Hepatocyte (in vitro differentiated cells): ENCODE results near the gene RCAN2. TPM values are rescaled to one million over a fixed set of nuclear protein-coding genes. Genes with fewer than 3 reads are reported as not detected.

Source experiments
- DNase-seq: peaks from one replicate; pipeline ENCODE4 v3.0.0-alpha.2; 2016; ENCODE audit warnings: low spot score
- H2AFZ ChIP-seq: fragments of 200-600 bp; sonication (generic); 2 replicates; pipeline ENCODE4 v1.6.0; 2016; ENCODE audit warnings: antibody characterized with exemption, mild to moderate bottlenecking
- H3K27ac ChIP-seq: fragments of 200-600 bp; sonication (generic); 2 replicates; pipeline ENCODE4 v1.5.1; 2016; ENCODE audit warnings: mild to moderate bottlenecking
- H3K27me3 ChIP-seq: fragments of 200-600 bp; sonication (generic); 2 replicates; pipeline ENCODE4 v1.6.1; 2016
- H3K36me3 ChIP-seq: fragments of 200-600 bp; sonication (generic); replicated peaks from 2 replicates; pipeline ENCODE4 v1.5.1; 2016; ENCODE audit warnings: low read depth; ENCODE audit not compliant: insufficient read depth
- H3K4me1 ChIP-seq: fragments of 200-600 bp; sonication (generic); 2 replicates; pipeline ENCODE4 v1.5.1; 2016; ENCODE audit warnings: mild to moderate bottlenecking, moderate library complexity; ENCODE audit not compliant: insufficient read depth
- H3K4me2 ChIP-seq: fragments of 200-600 bp; sonication (generic); 2 replicates; pipeline ENCODE4 v1.6.0; 2016
- H3K4me3 ChIP-seq: fragments of 200-600 bp; sonication (generic); 2 replicates; pipeline ENCODE4 v1.5.1; 2016; ENCODE audit warnings: mild to moderate bottlenecking
- H3K79me2 ChIP-seq: fragments of 200-600 bp; sonication (generic); 2 replicates; pipeline ENCODE4 v1.6.0; 2017; ENCODE audit warnings: mild to moderate bottlenecking
- H3K9me2 ChIP-seq: fragments of 200-600 bp; sonication (generic); replicated peaks from 2 replicates; pipeline ENCODE4 v1.6.0; 2017; ENCODE audit warnings: mild to moderate bottlenecking; ENCODE audit not compliant: insufficient read depth
- H3K9me3 ChIP-seq: fragments of 200-600 bp; sonication (generic); 2 replicates; pipeline ENCODE4 v1.5.1; 2016; ENCODE audit warnings: low read depth, mild to moderate bottlenecking
- H4K20me1 ChIP-seq: fragments of 200-600 bp; sonication (generic); 2 replicates; pipeline ENCODE4 v1.6.0; 2016; ENCODE audit warnings: mild to moderate bottlenecking; ENCODE audit not compliant: insufficient read depth, poor library complexity, severe bottlenecking
- CTCF ChIP-seq: fragments of 200-600 bp; sonication (generic); IDR thresholded peaks from 2 replicates; pipeline ENCODE4 v1.5.1; 2016; ENCODE audit warnings: antibody characterized with exemption, mild to moderate bottlenecking; ENCODE audit not compliant: poor library complexity
- EZH2 ChIP-seq: fragments of 200-600 bp; sonication (generic); IDR thresholded peaks from 2 replicates; pipeline ENCODE4 v1.6.1; 2016; ENCODE audit warnings: antibody characterized with exemption, mild to moderate bottlenecking, borderline replicate concordance
- EZH2phosphoT487 ChIP-seq: fragments of 200-600 bp; sonication (generic); IDR thresholded peaks from one replicate; pipeline ENCODE4 v1.6.1; 2018; ENCODE audit warnings: antibody characterized with exemption, mild to moderate bottlenecking, low read depth, moderate library complexity; ENCODE audit not compliant: unreplicated experiment, severe bottlenecking
- WGBS: methylation state at CpG from one replicate; pipeline ENCODE4 v1.1.6; 2016; ENCODE audit warnings: low lambda C conversion rate; ENCODE audit errors: missing lambda C conversion rate; 5-methylcytosine and 5-hydroxymethylcytosine counted together
- polyA plus RNA-seq: library from polyadenylated mRNA; unstranded; fragments of >200 nt; fragmentation: Nextera tagmentation; extraction: Ambion mirVana; gene quantifications from 2 replicates; pipeline ENCODE4 v1.2.1, GENCODE V29; 2016
- total RNA-seq: library from RNA; depleted of rRNA; stranded (reverse); fragments of >200 nt; gene quantifications from 2 replicates; pipeline ENCODE4 v1.2.3, GENCODE V29; 2014

RCAN2 gene
- total and polyA plus RNA-seq, 2 experiments from 2014 or later, result 5.0 to 6.6 TPM

GRCh38 chr6:46476301-46476700 lies 14.9 kb downstream of the RCAN2 start:
- no peaks in the 10 kb centered on the region for H3K79me2 ChIP-seq
- H3K4me3 ChIP-seq, result no peak overlapping the region
- H3K27me3 ChIP-seq, result no peaks in the 10 kb centered on the region

GRCh38 chr6:46473881-46474280 lies 17.4 kb downstream of the RCAN2 start:
- no peak for DNase-seq
- Histone ChIP-seq H3K4me3 (no peak overlapping the region), H4K20me1 (no peaks in the 10 kb centered on the region), H3K9me2 (no peaks in the 10 kb centered on the region), H3K27ac (no peak overlapping the region), H3K4me1 (no peaks in the 10 kb centered on the region), H3K27me3 (no peaks in the 10 kb centered on the region), H3K36me3 (no peaks in the 10 kb centered on the region), H3K4me2 (no peak overlapping the region), H3K79me2 (no peaks in the 10 kb centered on the region), H3K9me3 (no peaks in the 10 kb centered on the region), H2AFZ (no peak overlapping the region)
- TF ChIP-seq EZH2 (no peak), EZH2phosphoT487 (no peak), CTCF (no peak)

More at GRCh38 chr6:46476301-46476700, 14.9 kb downstream of the RCAN2 start:
- Histone ChIP-seq H3K27ac (no peak overlapping the region), H3K4me2 (no peak overlapping the region), H3K9me2 (no peaks in the 10 kb centered on the region), H3K9me3 (no peaks in the 10 kb centered on the region), H4K20me1 (no peaks in the 10 kb centered on the region), H3K36me3 (no peaks in the 10 kb centered on the region), H3K4me1 (no peaks in the 10 kb centered on the region), H2AFZ (no peak overlapping the region)
- TF ChIP-seq CTCF, result no peak
- TF ChIP-seq EZH2, result no peak
- no peak for TF ChIP-seq EZH2phosphoT487
- DNase-seq, result no peak

GRCh38 chr6:46472243-46472642 lies 19.0 kb downstream of the RCAN2 start:
- H3K9me2 ChIP-seq, result no peaks in the 10 kb centered on the region
- no peak overlapping the region for H2AFZ ChIP-seq
- TF ChIP-seq EZH2 (no peak), CTCF (no peak), EZH2phosphoT487 (no peak)
- no peaks in the 10 kb centered on the region for H3K36me3 ChIP-seq
- no peak overlapping the region for H3K4me3 ChIP-seq
- no peaks in the 10 kb centered on the region for H4K20me1 ChIP-seq
- no peaks in the 10 kb centered on the region for H3K9me3 ChIP-seq
- WGBS, result 71% methylated on average over 3 of the region's 3 CpGs
- H3K4me1 ChIP-seq, result no peaks in the 10 kb centered on the region
- H3K4me2 ChIP-seq, result no peak overlapping the region
- H3K79me2 ChIP-seq, result no peaks in the 10 kb centered on the region
- no peaks in the 10 kb centered on the region for H3K27me3 ChIP-seq
- no peak for DNase-seq
- no peak overlapping the region for H3K27ac ChIP-seq

- no peak for DNase-seq
- Histone ChIP-seq H3K4me2 (no peak overlapping the region), H3K4me3 (no peak overlapping the region), H3K36me3 (no peaks in the 10 kb centered on the region), H3K9me3 (no peaks in the 10 kb centered on the region), H4K20me1 (no peaks in the 10 kb centered on the region), H3K27me3 (no peaks in the 10 kb centered on the region), H3K4me1 (no peaks in the 10 kb centered on the region), H3K9me2 (no peaks in the 10 kb centered on the region), H3K27ac (no peak overlapping the region), H3K79me2 (no peaks in the 10 kb centered on the region), H2AFZ (no peak overlapping the region)
- TF ChIP-seq EZH2 (no peak), CTCF (no peak), EZH2phosphoT487 (no peak)
- WGBS, result 75% methylated on average over 2 of the region's 2 CpGs
These were observed 22.2 kb downstream of the RCAN2 start for GRCh38 chr6:46469021-46469420.
